Ishikawa (cell line): Measurements from ENCODE around the gene ATOX1.

ENCODE experiments used
- CEBPB ChIP-seq: IDR thresholded peaks from 2 replicates; pipeline ENCODE4 v1.6.1; 2012
- CREB1 ChIP-seq: IDR thresholded peaks from 2 replicates; pipeline ENCODE4 v1.6.1; 2012; ENCODE audit warnings: low read depth
- EGR1 ChIP-seq: IDR thresholded peaks from 2 replicates; pipeline ENCODE4 v1.6.1; 2012
- EP300 ChIP-seq: IDR thresholded peaks from 2 replicates; pipeline ENCODE4 v1.6.1; 2012; ENCODE audit warnings: borderline replicate concordance
- FOXM1 ChIP-seq: IDR thresholded peaks from 2 replicates; pipeline ENCODE4 v1.6.1; 2012; ENCODE audit warnings: low read depth, borderline replicate concordance
- NFIC ChIP-seq: IDR thresholded peaks from 2 replicates; pipeline ENCODE4 v1.6.1; 2012
- RAD21 ChIP-seq: IDR thresholded peaks from 2 replicates; pipeline ENCODE4 v1.6.1; 2012; ENCODE audit warnings: low read depth
- TAF1 ChIP-seq: IDR thresholded peaks from 2 replicates; pipeline ENCODE4 v1.6.1; 2012; ENCODE audit warnings: low read depth, mild to moderate bottlenecking
- TCF12 ChIP-seq: IDR thresholded peaks from 2 replicates; pipeline ENCODE4 v1.6.1; 2012; ENCODE audit warnings: low read depth
- TEAD4 ChIP-seq: IDR thresholded peaks from 2 replicates; pipeline ENCODE4 v1.6.1; 2012
- YY1 ChIP-seq: IDR thresholded peaks from 2 replicates; pipeline ENCODE4 v1.6.1; 2012; ENCODE audit warnings: low read depth
- ZBTB7A ChIP-seq: IDR thresholded peaks from 2 replicates; pipeline ENCODE4 v1.6.1; 2012; ENCODE audit warnings: low read depth
- TF ChIP-seq, protein P1 (sequence below): IDR thresholded peaks from 2 replicates; pipeline ENCODE4 v1.6.1; 2012; ENCODE audit warnings: low read depth, mild to moderate bottlenecking
- TF ChIP-seq, protein P2 (sequence below): IDR thresholded peaks from 2 replicates; pipeline ENCODE4 v1.6.1; 2012
- TF ChIP-seq, protein P3 (sequence below): IDR thresholded peaks from 2 replicates; pipeline ENCODE4 v1.6.1; 2012

The ATOX1 gene

DNA sequence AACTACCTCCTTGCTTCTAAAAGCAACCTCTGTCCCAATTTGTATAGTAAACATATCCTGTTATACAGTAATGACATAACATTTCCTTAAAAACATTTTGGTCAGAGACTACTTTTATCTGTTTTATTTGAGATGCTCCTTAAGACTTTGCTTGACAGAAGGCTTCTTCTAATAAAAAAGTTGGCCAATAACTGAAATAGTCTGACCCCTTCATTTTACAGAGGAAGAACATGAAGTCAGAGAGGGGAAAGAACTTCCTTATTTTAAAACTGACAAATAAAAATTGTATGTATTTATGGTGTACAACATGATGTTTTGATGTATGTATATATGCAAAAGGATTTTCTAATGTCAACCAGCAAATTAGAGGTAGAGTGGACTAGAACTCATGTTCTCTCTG, 35.9 kb downstream of the ATOX1 start:
- TF ChIP-seq NFIC, result no peak
- TF ChIP-seq, protein P1, sequence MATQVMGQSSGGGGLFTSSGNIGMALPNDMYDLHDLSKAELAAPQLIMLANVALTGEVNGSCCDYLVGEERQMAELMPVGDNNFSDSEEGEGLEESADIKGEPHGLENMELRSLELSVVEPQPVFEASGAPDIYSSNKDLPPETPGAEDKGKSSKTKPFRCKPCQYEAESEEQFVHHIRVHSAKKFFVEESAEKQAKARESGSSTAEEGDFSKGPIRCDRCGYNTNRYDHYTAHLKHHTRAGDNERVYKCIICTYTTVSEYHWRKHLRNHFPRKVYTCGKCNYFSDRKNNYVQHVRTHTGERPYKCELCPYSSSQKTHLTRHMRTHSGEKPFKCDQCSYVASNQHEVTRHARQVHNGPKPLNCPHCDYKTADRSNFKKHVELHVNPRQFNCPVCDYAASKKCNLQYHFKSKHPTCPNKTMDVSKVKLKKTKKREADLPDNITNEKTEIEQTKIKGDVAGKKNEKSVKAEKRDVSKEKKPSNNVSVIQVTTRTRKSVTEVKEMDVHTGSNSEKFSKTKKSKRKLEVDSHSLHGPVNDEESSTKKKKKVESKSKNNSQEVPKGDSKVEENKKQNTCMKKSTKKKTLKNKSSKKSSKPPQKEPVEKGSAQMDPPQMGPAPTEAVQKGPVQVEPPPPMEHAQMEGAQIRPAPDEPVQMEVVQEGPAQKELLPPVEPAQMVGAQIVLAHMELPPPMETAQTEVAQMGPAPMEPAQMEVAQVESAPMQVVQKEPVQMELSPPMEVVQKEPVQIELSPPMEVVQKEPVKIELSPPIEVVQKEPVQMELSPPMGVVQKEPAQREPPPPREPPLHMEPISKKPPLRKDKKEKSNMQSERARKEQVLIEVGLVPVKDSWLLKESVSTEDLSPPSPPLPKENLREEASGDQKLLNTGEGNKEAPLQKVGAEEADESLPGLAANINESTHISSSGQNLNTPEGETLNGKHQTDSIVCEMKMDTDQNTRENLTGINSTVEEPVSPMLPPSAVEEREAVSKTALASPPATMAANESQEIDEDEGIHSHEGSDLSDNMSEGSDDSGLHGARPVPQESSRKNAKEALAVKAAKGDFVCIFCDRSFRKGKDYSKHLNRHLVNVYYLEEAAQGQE, result no peak
- TF ChIP-seq CEBPB, result no peak
- no peak for TF ChIP-seq TCF12
- no peak for TF ChIP-seq EP300
- no peak for TF ChIP-seq TEAD4
- TF ChIP-seq EGR1, result no peak
- TF ChIP-seq TAF1, result no peak

DNA sequence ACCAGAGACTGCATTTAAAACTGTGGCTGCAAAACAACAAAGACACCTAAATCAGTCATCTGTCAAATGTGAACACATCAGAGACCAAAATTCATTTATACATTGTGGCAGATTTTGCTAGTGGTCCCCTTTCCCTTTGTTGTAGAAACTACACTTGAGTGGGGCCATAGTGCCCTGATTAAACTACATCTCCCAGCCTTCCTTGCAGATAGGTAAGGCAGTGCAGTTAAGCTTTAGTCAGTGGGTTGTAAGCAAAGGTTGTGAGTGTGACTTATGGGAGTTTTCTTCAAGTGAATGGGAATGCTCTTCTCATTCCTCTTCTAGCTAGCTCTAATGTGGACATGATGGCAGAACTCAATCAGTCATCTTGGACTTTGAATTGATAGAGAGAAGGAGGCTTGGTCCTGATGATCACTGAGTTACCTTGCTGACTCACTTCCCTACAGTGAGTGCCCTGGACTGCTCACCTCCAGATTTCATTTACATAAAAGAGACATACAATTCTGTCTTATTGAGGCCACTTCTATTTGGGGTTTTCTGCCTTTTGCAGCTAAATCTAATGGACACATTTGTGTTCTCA, 36.5 kb downstream of the ATOX1 start:
- TF ChIP-seq EP300 (no peak), CREB1 (no peak), TCF12 (no peak), RAD21 (no peak), CEBPB (no peak), TAF1 (no peak), FOXM1 (no peak), EGR1 (no peak), YY1 (no peak), ZBTB7A (no peak), NFIC (no peak), TEAD4 (no peak)
- TF ChIP-seq, protein P2, sequence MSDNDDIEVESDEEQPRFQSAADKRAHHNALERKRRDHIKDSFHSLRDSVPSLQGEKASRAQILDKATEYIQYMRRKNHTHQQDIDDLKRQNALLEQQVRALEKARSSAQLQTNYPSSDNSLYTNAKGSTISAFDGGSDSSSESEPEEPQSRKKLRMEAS, result no peak
- TF ChIP-seq, protein P3, sequence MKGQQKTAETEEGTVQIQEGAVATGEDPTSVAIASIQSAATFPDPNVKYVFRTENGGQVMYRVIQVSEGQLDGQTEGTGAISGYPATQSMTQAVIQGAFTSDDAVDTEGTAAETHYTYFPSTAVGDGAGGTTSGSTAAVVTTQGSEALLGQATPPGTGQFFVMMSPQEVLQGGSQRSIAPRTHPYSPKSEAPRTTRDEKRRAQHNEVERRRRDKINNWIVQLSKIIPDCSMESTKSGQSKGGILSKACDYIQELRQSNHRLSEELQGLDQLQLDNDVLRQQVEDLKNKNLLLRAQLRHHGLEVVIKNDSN, result no peak
- TF ChIP-seq, protein P1, result no peak

DNA sequence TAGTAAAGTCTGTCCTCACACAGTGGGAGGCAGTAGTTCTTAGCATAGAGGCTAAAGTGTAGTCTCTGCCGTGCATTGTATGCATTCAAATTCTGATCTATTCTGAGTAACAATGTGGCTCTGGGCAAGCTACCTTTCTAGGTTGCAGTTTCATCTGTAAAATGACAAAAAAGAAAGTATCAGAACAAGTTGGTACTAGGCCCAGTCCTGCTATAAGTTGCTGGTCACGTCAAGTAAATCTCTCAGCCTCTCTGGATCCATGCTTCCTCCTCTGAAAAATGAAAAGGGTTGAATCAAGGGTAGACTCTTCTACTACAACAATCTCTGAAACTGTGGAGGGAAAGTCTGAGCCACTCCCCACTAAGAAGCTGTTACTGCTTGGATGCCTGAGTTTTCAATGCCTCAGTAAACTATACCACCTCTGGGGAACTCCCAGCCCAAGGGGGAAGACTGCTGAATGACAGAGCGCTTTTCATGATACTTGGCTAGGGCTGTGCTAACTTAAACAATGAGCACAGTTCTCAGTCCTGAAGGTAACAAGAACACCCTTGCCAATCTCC, 37.3 kb downstream of the ATOX1 start:
- TF ChIP-seq RAD21 (no peak), EGR1 (no peak)

DNA sequence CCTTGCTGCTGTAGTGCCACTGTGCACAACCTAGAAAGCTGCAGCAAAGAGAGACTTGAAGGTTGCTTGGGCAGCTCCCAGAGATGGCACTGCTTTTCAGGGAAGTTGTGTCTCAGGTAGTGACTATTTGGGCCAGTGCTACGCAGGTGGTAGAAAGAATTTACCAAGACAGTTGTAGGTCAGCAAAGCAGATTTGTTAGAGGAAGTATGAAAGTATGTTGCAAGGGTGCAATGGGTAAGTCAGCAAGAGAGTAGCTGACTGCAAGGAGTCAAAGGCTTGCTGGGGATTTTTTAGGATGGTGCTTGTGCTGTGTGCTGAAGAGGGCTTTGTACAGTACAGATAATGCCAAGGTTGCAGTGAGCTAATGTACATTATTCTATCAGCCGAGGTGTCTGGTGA, 38.2 kb downstream of the ATOX1 start:
- TF ChIP-seq CEBPB (no peak), YY1 (no peak), FOXM1 (no peak), TAF1 (no peak), TEAD4 (no peak), EP300 (no peak), NFIC (no peak), CREB1 (no peak), RAD21 (no peak), EGR1 (no peak), TCF12 (no peak), ZBTB7A (no peak)
- TF ChIP-seq, protein P1, result no peak
- TF ChIP-seq, protein P3, result no peak
- TF ChIP-seq, protein P2, result no peak
